Nephron (organoid): ENCODE data around the gene AGO1.

ENCODE experiments used
- H3K27ac Mint-ChIP-seq, 3 experiments: 2 replicates each; pipeline ENCODE4 v1.8.0; 2020; ENCODE audit warnings: mixed read lengths in 3 of 3, mild to moderate bottlenecking in 2 of 3, moderate library complexity in 1 of 3
- H3K27me3 Mint-ChIP-seq: 2 replicates; pipeline ENCODE4 v1.8.0; 2021; ENCODE audit warnings: low read depth, mild to moderate bottlenecking, moderate library complexity, mixed read lengths
- H3K36me3 Mint-ChIP-seq: 2 replicates; pipeline ENCODE4 v1.8.0; 2020; ENCODE audit warnings: low read depth, mixed read lengths
- H3K4me1 Mint-ChIP-seq: 2 replicates; pipeline ENCODE4 v1.8.0; 2020; ENCODE audit warnings: mixed read lengths
- H3K4me3 Mint-ChIP-seq, 3 experiments: 2 replicates each; pipeline ENCODE4 v1.8.0; 2020; ENCODE audit warnings: mild to moderate bottlenecking in 3 of 3, mixed read lengths in 3 of 3, moderate library complexity in 2 of 3
- H3K9me3 Mint-ChIP-seq: 2 replicates; pipeline ENCODE4 v1.8.0; 2020; ENCODE audit warnings: mixed read lengths
- CTCF ChIP-seq, 3 experiments: fragments of 200-600 bp; sonication (generic); IDR thresholded peaks; one replicate each; pipeline ENCODE4 v1.5.0; 2021; ENCODE audit warnings: antibody characterized with exemption in 3 of 3; ENCODE audit not compliant: unreplicated experiment in 3 of 3

AGO1 gene

GRCh38 chr1:35932158-35932636 lies 49.2 kb downstream of the AGO1 start:
- H3K27ac Mint-ChIP-seq = peak overlapping the region; percentile 87 to 97 (median 96)
- TF ChIP-seq CTCF (IDR thresholded peaks at IDR 0.05; ENCODE audit: unreplicated experiment in 3 of 3) = no peak
- no peaks in the 10 kb centered on the region for H3K27me3 Mint-ChIP-seq
- no peaks in the 10 kb centered on the region for H3K36me3 Mint-ChIP-seq
- H3K9me3 Mint-ChIP-seq = no peaks in the 10 kb centered on the region
- H3K4me3 Mint-ChIP-seq = peak overlapping the region; percentile 89 to 95 (median 95)
- peaks cover 51% of the 10 kb centered on the region for H3K4me1 Mint-ChIP-seq

- Mint-ChIP-seq H3K27ac (peak overlapping the region; percentile 87 to 97 (median 96)), H3K36me3 (no peaks in the 10 kb centered on the region), H3K27me3 (no peaks in the 10 kb centered on the region), H3K9me3 (no peaks in the 10 kb centered on the region), H3K4me3 (peak overlapping the region; percentile 89 to 95 (median 95)), H3K4me1 (peaks cover 51% of the 10 kb centered on the region)
- TF ChIP-seq CTCF (IDR thresholded peaks at IDR 0.05; ENCODE audit: unreplicated experiment in 3 of 3) = no peak
Measured at GRCh38 chr1:35932941-35933340, 49.9 kb downstream of the AGO1 start.

GRCh38 chr1:35935442-35936388 lies 52.7 kb downstream of the AGO1 start:
- H3K36me3 Mint-ChIP-seq = peaks cover under 1% of the 10 kb centered on the region

GRCh38 chr1:35936838-35937237 lies 53.8 kb downstream of the AGO1 start:
- Mint-ChIP-seq H3K27ac (peak overlapping the region; percentile 80 to 95 (median 94)), H3K4me3 (no peak overlapping the region), H3K27me3 (no peaks in the 10 kb centered on the region), H3K4me1 (peaks cover 38% of the 10 kb centered on the region), H3K36me3 (peaks cover 5% of the 10 kb centered on the region), H3K9me3 (no peaks in the 10 kb centered on the region)
- TF ChIP-seq CTCF (IDR thresholded peaks at IDR 0.05; ENCODE audit: unreplicated experiment in 3 of 3) = no peak

More at GRCh38 chr1:35935442-35936388, 52.7 kb downstream of the AGO1 start:
- H3K4me1 Mint-ChIP-seq = peaks cover 37% of the 10 kb centered on the region
- H3K27ac Mint-ChIP-seq = peak overlapping the region; percentile 93 to 95 (median 94)
- TF ChIP-seq CTCF (IDR thresholded peaks at IDR 0.05; ENCODE audit: unreplicated experiment in 3 of 3) = no peak
- no peaks in the 10 kb centered on the region for H3K9me3 Mint-ChIP-seq
- peak overlapping the region in 2 of 3 experiments; percentile 48 to 57 for H3K4me3 Mint-ChIP-seq
- H3K27me3 Mint-ChIP-seq = no peaks in the 10 kb centered on the region

GRCh38 chr1:35939484-35939883 lies 56.5 kb downstream of the AGO1 start:
- peaks cover 5% of the 10 kb centered on the region for H3K36me3 Mint-ChIP-seq
- no peak overlapping the region for H3K4me3 Mint-ChIP-seq

More at GRCh38 chr1:35939484-35939883, 56.5 kb downstream of the AGO1 start:
- Mint-ChIP-seq H3K9me3 (no peaks in the 10 kb centered on the region), H3K27me3 (no peaks in the 10 kb centered on the region), H3K4me1 (peaks cover 15% of the 10 kb centered on the region), H3K27ac (no peak overlapping the region)
- TF ChIP-seq CTCF (IDR thresholded peaks at IDR 0.05; ENCODE audit: unreplicated experiment in 3 of 3) = no peak
